Activated CD4-positive, alpha-beta T cell treated with anti-CD3 and anti-CD28 coated beads, Interleukin-2, amount 10 ng/mL, durations not matched to agents 7 days and 5 days (primary cell): ENCODE results near the gene PEAK1. TPM values are rescaled to one million over a fixed set of nuclear protein-coding genes. Genes with fewer than 3 reads are reported as not detected.

ENCODE experiments used
- CTCF ChIA-PET: fragments of 350-600 bp; sonication (Branson Sonifier 250); formaldehyde crosslinking; loops from one replicate; lab custom pipeline; 2021; ENCODE audit warnings: antibody characterized with exemption; lab: Charles Lee
- POLR2A ChIA-PET: fragments of 350-600 bp; sonication (Branson Sonifier 250); formaldehyde crosslinking; loops from one replicate; lab custom pipeline; 2021; ENCODE audit warnings: antibody characterized with exemption; lab: Charles Lee
- DNase-seq: peaks from one replicate; pipeline ENCODE4 v3.0.0-alpha.2; 2020
- H3K27ac Mint-ChIP-seq: one replicate; pipeline ENCODE4 v1.8.0; 2021; ENCODE audit warnings: mild to moderate bottlenecking, moderate library complexity, mixed read lengths
- H3K27me3 Mint-ChIP-seq: one replicate; pipeline ENCODE4 v1.8.0; 2021; ENCODE audit warnings: mixed read lengths
- H3K36me3 Mint-ChIP-seq: one replicate; pipeline ENCODE4 v1.8.0; 2021; ENCODE audit warnings: low read depth, mixed read lengths
- H3K4me1 Mint-ChIP-seq: one replicate; pipeline ENCODE4 v1.8.0; 2021; ENCODE audit warnings: mixed read lengths
- H3K4me3 Mint-ChIP-seq: one replicate; pipeline ENCODE4 v1.8.0; 2021; ENCODE audit warnings: mild to moderate bottlenecking, moderate library complexity, mixed read lengths
- H3K9me3 Mint-ChIP-seq: one replicate; pipeline ENCODE4 v1.8.0; 2021; ENCODE audit warnings: mixed read lengths
- total RNA-seq, 2 experiments: library from RNA; stranded (reverse); gene quantifications; one replicate each; pipeline ENCODE4 v1.2.3, GENCODE V29; 2021

The PEAK1 gene, protein sequence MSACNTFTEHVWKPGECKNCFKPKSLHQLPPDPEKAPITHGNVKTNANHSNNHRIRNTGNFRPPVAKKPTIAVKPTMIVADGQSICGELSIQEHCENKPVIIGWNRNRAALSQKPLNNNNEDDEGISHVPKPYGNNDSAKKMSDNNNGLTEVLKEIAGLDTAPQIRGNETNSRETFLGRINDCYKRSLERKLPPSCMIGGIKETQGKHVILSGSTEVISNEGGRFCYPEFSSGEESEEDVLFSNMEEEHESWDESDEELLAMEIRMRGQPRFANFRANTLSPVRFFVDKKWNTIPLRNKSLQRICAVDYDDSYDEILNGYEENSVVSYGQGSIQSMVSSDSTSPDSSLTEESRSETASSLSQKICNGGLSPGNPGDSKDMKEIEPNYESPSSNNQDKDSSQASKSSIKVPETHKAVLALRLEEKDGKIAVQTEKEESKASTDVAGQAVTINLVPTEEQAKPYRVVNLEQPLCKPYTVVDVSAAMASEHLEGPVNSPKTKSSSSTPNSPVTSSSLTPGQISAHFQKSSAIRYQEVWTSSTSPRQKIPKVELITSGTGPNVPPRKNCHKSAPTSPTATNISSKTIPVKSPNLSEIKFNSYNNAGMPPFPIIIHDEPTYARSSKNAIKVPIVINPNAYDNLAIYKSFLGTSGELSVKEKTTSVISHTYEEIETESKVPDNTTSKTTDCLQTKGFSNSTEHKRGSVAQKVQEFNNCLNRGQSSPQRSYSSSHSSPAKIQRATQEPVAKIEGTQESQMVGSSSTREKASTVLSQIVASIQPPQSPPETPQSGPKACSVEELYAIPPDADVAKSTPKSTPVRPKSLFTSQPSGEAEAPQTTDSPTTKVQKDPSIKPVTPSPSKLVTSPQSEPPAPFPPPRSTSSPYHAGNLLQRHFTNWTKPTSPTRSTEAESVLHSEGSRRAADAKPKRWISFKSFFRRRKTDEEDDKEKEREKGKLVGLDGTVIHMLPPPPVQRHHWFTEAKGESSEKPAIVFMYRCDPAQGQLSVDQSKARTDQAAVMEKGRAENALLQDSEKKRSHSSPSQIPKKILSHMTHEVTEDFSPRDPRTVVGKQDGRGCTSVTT (N-terminal part only)
- total RNA-seq, result 10 to 100 TPM; 27.9 to 29.4 TPM

DNA sequence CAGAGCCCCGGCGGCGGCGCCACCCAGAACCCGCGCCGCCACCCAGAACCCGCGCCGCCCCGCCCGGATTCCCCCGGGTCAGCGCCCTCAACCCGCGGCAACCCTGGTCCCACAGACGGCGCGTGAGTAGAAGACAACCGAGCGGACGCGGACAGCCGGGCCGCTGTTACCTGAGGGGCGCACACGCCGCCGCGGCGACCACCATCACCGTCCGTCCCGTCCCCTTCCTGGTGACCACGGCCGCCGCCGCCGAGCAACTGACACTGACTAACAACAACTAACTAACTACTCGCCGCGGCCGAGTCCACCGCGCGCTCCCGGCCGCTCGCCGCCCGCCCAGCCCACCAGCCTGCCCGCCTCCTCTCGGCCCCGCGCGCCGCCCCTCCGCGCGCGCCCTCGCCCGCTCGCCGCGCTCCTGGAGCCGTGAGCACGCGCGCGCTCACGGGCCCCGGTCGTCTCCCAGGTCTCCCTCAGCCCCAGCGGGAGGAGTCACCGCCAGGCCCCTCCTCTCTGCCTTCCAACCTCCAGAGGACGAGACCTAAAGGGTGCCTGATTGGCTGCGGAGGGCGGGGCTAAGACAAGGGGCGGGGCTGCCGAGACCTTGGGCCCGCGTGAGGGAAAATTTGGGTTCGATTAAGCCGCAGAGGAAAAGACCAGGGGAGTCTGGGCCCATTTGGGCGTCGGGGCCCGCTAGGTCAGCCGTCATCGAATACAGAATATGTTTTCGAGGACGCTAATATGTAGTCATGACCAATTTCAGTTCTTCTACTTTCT, at the start of gene PEAK1:
TSS of gene PEAK1 (minus strand) at position 269 of the 774 bp plus-strand sequence. CDS start 238,178 bp downstream, outside the sequence.
- Mint-ChIP-seq H3K9me3 (no peaks in the 10 kb centered on the region), H3K4me3 (peak within 1 kb of the TSS; percentile 98), H3K27me3 (no peaks in the 10 kb centered on the region), H3K36me3 (peaks cover 4% of the 10 kb centered on the region), H3K4me1 (peaks cover 46% of the 10 kb centered on the region), H3K27ac (peak within 1 kb of the TSS; percentile 97)
- POLR2A ChIA-PET, result interaction anchor here (0.6 to 1.1 kb wide), 3 partner anchors 74 to 86 kb away, joined by 3 to 4 read pairs (median 3); no protein-coding TSS in a partner anchor
- DNase-seq, result peak; percentile 100
- CTCF ChIA-PET, result interaction anchor here (0.6 to 1.7 kb wide), 2 partner anchors 10 to 470 kb away, joined by 3 to 4 read pairs; no protein-coding TSS in a partner anchor

DNA sequence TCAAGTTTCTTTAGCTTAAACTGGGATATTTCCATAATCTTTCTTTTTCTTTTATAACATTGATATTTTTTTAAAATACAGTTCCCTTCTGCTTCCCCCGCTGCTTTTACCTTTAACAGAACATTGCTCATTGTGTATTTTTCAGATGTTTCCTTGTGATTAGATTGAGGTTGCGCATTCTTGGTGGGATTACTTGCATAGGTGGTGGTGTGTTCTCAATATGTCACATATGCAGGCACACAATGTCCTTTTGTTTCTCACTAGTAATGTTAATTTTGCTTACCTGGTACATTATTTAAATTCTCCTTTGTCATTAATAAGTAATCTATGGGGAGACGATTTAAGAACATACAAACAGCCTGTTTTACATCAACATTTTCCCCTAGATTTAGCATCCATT, 49.0 kb upstream of the PEAK1 start:
- Mint-ChIP-seq H3K4me1 (no peaks in the 10 kb centered on the region), H3K27me3 (no peaks in the 10 kb centered on the region), H3K27ac (no peak overlapping the region), H3K36me3 (peaks cover 31% of the 10 kb centered on the region), H3K9me3 (no peaks in the 10 kb centered on the region), H3K4me3 (no peak overlapping the region)
- ChIA-PET CTCF (no interaction called here), POLR2A (no interaction called here)
- DNase-seq, result no peak

DNA sequence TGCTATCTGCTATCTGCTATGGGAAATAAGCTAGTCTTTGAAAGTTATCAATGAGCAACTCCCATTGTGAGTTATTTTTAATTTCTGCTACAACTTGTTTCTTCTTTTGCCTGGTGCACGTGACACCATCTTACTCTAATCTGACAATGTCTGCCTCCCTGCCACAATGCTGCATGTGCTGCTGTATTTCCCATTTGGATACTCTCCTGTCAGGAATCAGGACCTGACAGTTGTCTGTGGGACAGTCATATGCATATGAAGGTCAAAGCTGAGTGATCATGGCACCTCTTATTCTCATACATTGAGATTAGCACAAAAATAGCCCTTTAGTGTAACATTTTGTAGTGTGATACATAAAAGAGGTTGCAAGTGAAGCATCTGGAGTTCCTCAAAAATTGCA, 46.6 kb upstream of the PEAK1 start:
- DNase-seq, result no peak
- Mint-ChIP-seq H3K4me1 (no peaks in the 10 kb centered on the region), H3K36me3 (peaks cover 27% of the 10 kb centered on the region), H3K9me3 (no peaks in the 10 kb centered on the region), H3K27me3 (no peaks in the 10 kb centered on the region), H3K27ac (no peak overlapping the region), H3K4me3 (no peak overlapping the region)
- CTCF ChIA-PET, result interaction anchor here (0.6 kb wide), 1 partner anchor 263 kb away, joined by 3 read pairs; no protein-coding TSS in a partner anchor
- POLR2A ChIA-PET, result no interaction called here

DNA sequence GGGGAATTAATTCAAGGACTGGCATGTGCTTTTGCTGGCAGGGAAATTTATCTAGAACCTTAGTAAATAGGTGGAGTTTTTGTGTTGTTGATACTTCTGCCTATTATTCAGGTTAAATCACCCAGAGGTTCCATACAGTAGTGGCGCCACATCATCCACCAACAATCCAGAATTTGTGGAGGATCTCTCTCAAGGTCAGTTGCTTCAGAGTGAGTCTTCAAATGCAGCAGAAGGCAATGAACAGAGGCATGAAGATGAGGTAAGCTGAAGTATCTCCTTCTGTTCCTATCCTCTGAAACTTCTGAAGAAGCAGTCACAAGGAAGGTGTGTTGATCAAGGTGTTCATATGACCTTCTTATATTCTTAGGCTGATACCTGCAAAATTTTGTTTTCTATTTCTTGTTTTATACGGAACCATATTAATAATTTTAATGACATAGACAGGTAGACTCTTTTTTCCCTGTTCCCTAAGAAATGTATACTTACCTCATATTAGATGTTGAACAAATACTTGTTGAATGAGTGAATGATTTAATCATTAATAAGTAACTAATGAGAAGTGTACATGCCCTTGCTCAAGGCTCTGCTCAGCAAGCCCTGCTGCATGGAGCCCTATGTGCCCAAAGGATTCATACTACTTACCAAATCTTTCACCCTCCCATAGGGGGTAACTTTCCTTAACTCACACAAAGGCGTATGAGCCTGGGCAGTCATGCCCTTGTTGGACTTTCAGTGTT, 44.4 kb upstream of the PEAK1 start:
- peaks cover 35% of the 10 kb centered on the region for H3K36me3 Mint-ChIP-seq
- no peak for DNase-seq
- H3K4me3 Mint-ChIP-seq, result no peak overlapping the region
- POLR2A ChIA-PET, result no interaction called here
- H3K27me3 Mint-ChIP-seq, result no peaks in the 10 kb centered on the region
- no peaks in the 10 kb centered on the region for H3K4me1 Mint-ChIP-seq
- H3K27ac Mint-ChIP-seq, result no peak overlapping the region
- CTCF ChIA-PET, result no interaction called here
- H3K9me3 Mint-ChIP-seq, result no peaks in the 10 kb centered on the region

DNA sequence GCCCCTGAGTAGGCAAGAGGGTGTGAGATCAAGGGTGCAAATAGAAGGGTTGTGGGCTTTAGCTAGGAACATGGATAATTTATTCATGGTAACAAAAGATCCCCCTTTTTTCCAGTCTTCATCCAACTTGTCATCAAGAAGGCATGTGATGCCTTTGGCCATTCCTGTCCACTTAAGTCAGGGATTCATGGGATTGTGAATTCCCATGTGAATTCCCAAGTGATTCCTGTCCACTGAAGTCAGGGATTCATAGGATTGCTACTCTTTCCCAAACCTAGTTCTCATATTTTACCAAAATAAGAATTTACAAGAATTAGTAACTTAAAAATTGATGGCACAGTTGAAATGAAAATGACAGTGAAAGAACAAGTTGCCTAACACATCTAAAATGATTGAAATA, 41.6 kb upstream of the PEAK1 start:
- Mint-ChIP-seq H3K27me3 (no peaks in the 10 kb centered on the region), H3K36me3 (peaks cover 23% of the 10 kb centered on the region), H3K4me3 (no peak overlapping the region), H3K4me1 (peaks cover 16% of the 10 kb centered on the region), H3K27ac (no peak overlapping the region), H3K9me3 (no peaks in the 10 kb centered on the region)
- POLR2A ChIA-PET, result no interaction called here
- CTCF ChIA-PET, result interaction anchor here (1.4 kb wide), 1 partner anchor 17 kb away, joined by 3 read pairs; no protein-coding TSS in a partner anchor
- no peak for DNase-seq

DNA sequence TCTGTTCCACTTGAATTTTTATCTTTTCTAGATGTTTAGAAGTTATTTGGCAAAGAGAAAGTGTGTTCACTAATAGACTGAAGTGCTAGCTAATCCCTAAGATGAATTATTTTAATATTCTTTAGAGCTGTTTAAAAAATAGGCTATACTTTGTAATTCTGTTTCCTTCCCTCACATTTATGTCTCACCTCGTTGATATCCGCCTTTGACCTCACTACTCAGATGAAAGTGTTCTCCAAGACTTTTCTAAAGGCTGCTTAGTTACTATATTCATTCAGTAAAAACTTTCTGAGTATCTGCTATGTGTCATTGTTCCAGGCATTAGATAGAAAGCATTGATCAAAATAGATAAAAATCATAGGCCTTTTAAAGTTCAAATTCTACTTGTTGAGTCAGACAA, 39.1 kb upstream of the PEAK1 start:
- H3K27ac Mint-ChIP-seq, result no peak overlapping the region
- no peaks in the 10 kb centered on the region for H3K27me3 Mint-ChIP-seq
- ChIA-PET POLR2A (no interaction called here), CTCF (no interaction called here)
- H3K9me3 Mint-ChIP-seq, result no peaks in the 10 kb centered on the region
- no peak overlapping the region for H3K4me3 Mint-ChIP-seq
- peaks cover 21% of the 10 kb centered on the region for H3K4me1 Mint-ChIP-seq
- peaks cover 21% of the 10 kb centered on the region for H3K36me3 Mint-ChIP-seq
- no peak for DNase-seq

DNA sequence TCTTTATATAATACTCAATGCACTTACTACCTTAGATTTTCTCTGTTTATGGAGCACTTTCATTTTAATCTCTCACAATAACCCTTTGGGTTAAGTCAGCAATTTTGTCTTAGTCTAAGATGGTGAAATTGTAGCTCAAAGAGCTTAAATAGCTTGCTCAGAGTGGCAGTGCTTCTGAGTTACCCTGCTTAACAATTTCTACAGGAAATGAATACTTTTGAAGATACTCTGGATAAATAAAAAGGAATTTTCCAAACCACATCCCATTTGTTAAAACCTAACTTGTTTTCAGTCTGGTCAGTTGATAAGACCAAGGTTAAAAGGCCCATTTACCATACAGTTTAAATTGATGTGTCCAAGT, 38.0 kb upstream of the PEAK1 start:
- H3K4me1 Mint-ChIP-seq, result peaks cover 21% of the 10 kb centered on the region
- H3K9me3 Mint-ChIP-seq, result no peaks in the 10 kb centered on the region
- DNase-seq, result no peak
- no peak overlapping the region for H3K4me3 Mint-ChIP-seq
- H3K27me3 Mint-ChIP-seq, result no peaks in the 10 kb centered on the region
- POLR2A ChIA-PET, result interaction anchor here (0.8 kb wide), 1 partner anchor 37 kb away, joined by 4 read pairs; the partner anchor contains the start of gene HMG20A
- peaks cover 21% of the 10 kb centered on the region for H3K36me3 Mint-ChIP-seq
- peak overlapping the region; percentile 74 for H3K27ac Mint-ChIP-seq
- CTCF ChIA-PET, result no interaction called here

DNA sequence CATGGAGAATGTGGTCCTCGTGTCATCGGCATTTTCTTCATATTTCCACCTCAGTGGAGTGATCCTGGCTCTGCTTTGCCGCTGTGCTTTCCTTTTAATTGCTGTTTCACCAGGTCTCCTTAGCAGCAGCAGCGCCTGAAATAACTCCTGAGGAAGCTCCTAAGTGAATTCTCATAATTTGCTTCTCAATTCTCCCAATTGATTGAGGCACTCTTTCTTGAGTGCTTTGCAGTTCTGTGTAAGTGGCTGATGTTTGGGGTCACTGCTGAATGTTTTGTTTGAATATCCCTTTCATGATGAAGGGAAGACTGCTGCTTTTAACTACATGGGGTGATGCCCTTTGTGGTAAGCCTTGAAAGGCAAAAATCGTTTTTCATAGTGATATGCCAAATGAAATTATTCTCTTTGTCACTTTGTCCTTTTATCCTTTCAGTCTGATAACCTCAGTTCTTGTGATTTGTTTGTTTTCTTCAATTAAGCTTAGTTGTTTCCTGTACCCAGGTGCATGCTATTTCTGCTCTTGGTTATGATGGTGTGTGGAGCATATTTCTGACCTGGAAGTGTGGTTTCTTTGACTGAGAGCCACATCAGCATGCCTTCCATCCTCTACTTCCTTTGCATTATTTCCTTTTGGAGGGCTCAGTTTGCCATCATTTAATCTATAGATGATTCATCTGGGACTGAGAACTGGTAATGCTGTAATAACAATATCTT, 37.4 kb upstream of the PEAK1 start:
- Mint-ChIP-seq H3K36me3 (peaks cover 21% of the 10 kb centered on the region), H3K4me1 (peaks cover 21% of the 10 kb centered on the region), H3K27ac (peak overlapping the region; percentile 74), H3K4me3 (no peak overlapping the region), H3K9me3 (no peaks in the 10 kb centered on the region), H3K27me3 (no peaks in the 10 kb centered on the region)
- DNase-seq, result peak; percentile 21
- ChIA-PET CTCF (no interaction called here), POLR2A (interaction anchor here (0.8 kb wide), 1 partner anchor 36 kb away, joined by 4 read pairs; the partner anchor contains the start of gene HMG20A)

DNA sequence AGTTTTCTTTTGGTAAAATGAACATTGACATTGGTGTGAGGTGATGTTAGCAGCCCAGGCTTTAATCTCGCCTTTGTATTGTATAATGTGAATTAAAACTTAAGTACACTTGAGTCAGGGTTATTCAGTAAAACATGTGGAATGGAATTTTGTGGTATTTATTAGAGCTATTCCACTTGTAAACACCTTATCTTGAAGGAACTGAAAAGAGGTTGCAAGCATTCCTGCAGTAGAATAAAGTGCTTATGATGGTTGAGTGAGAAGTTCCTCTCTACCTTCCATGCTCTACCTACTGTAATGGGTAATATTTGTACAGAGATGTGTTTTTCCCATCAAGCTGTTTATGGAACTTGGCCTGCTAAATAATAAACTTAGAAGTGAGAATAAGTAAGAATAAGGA, 36.8 kb upstream of the PEAK1 start:
- H3K27me3 Mint-ChIP-seq, result no peaks in the 10 kb centered on the region
- H3K9me3 Mint-ChIP-seq, result no peaks in the 10 kb centered on the region
- no peak for DNase-seq
- no peak overlapping the region for H3K27ac Mint-ChIP-seq
- peaks cover 21% of the 10 kb centered on the region for H3K36me3 Mint-ChIP-seq
- POLR2A ChIA-PET, result no interaction called here
- peaks cover 21% of the 10 kb centered on the region for H3K4me1 Mint-ChIP-seq
- CTCF ChIA-PET, result no interaction called here
- H3K4me3 Mint-ChIP-seq, result no peak overlapping the region

DNA sequence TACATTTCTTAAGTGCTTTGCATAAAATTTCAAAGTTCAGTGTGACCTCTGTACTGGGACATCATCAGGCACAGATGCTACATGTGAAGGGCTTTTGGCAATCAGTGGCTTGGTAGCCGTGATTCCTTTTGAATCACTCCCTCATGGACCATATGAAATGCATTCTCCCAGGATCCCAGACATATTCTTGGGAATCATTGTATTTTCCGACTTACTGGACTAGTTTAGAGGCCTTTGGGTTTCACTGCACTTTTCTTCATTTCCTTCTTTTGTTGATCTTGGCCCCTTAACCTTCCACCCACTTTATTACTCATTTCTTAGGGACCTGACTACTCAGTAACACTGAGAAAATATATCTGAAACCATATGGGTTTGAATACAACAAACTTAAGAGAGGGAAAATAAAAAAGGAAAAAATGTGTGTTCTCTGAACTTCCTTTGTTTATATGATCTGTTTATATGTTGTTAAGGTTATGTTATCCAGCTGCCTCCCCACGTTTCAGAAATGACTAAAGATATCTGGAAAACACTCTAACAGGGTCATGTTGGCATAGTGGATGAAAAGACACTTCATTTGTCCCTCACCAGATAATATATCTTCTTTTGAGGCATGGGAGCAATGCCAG, 35.9 kb upstream of the PEAK1 start:
- no peaks in the 10 kb centered on the region for H3K27me3 Mint-ChIP-seq
- no peak overlapping the region for H3K4me3 Mint-ChIP-seq
- H3K9me3 Mint-ChIP-seq, result no peaks in the 10 kb centered on the region
- no peak for DNase-seq
- peaks cover 21% of the 10 kb centered on the region for H3K4me1 Mint-ChIP-seq
- CTCF ChIA-PET, result no interaction called here
- H3K36me3 Mint-ChIP-seq, result peaks cover 13% of the 10 kb centered on the region
- H3K27ac Mint-ChIP-seq, result no peak overlapping the region
- POLR2A ChIA-PET, result no interaction called here

DNA sequence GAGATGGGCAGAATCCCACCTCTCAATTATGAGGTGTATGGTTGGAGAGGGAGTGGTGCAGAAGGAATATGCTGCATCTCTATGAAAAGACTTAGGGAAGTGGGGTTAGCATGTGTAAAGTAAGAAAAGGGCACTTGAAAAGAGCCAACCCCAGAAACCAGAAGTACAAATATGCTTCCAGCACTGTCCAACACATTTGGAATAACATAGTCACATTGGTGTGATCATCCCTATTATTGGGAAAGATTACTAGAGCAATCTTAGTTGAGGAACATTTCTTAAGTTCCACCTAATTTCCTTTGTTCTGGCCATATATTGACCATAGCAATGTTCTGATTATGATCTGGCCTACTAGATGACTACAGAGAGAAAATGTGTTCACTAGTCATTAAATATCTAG, 35.0 kb upstream of the PEAK1 start:
- Mint-ChIP-seq H3K4me1 (peaks cover 21% of the 10 kb centered on the region), H3K9me3 (no peaks in the 10 kb centered on the region), H3K27ac (no peak overlapping the region), H3K27me3 (no peaks in the 10 kb centered on the region), H3K36me3 (peaks cover 8% of the 10 kb centered on the region), H3K4me3 (no peak overlapping the region)
- ChIA-PET CTCF (no interaction called here), POLR2A (no interaction called here)
- DNase-seq, result no peak
